Fibroblast of villous mesenchyme (primary cell): Measurements from ENCODE around the gene RNF135. TPM values are rescaled to one million over a fixed set of nuclear protein-coding genes. Genes with fewer than 3 reads are reported as not detected.
"Not testable (repeated sequence)": the region's sequence is repeated elsewhere in the genome, so short reads cannot be mapped to it uniquely, and the experiment has no call there.

ENCODE experiments used
- DNase-seq: peaks from one replicate; pipeline ENCODE4 v3.0.0-alpha.2; 2010; ENCODE audit warnings: low read depth
- H3K4me3 ChIP-seq: 2 replicates; pipeline ENCODE4 v1.5.1; 2011; ENCODE audit warnings: low read depth, mild to moderate bottlenecking, low read length
- total RNA-seq: library from RNA; depleted of rRNA; stranded (reverse); fragments of >200 nt; gene quantifications from 2 replicates; pipeline ENCODE4 v1.2.3, GENCODE V29; 2012
- TF ChIP-seq, protein P1 (sequence below): IDR thresholded peaks from 2 replicates; pipeline ENCODE4 v1.5.1; 2012; ENCODE audit warnings: low read depth, mild to moderate bottlenecking, low read length; ENCODE audit not compliant: insufficient read depth

Gene RNF135
- total RNA-seq, 1 donor = 8.6 TPM

DNA sequence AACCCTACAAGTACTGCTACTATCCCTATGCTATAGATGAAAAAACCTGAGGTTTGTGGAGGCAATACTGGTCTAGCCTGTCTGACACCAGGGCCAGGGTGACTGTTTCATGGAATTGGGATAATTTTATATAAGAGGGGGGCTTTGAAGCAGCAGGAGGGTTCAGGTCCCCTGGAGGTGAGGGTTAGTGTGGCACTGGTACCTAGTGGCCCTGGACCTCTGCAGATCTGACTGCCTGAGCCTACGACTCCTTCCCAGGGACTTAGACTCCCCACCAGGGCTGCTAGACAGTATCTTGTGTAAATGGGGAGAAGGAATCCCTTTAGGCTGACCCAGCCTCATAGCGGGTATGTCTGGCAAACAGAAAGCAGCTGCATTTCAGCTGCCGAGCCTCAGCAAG is 42.3 kb upstream of the RNF135 start:
- TF ChIP-seq, protein P1, sequence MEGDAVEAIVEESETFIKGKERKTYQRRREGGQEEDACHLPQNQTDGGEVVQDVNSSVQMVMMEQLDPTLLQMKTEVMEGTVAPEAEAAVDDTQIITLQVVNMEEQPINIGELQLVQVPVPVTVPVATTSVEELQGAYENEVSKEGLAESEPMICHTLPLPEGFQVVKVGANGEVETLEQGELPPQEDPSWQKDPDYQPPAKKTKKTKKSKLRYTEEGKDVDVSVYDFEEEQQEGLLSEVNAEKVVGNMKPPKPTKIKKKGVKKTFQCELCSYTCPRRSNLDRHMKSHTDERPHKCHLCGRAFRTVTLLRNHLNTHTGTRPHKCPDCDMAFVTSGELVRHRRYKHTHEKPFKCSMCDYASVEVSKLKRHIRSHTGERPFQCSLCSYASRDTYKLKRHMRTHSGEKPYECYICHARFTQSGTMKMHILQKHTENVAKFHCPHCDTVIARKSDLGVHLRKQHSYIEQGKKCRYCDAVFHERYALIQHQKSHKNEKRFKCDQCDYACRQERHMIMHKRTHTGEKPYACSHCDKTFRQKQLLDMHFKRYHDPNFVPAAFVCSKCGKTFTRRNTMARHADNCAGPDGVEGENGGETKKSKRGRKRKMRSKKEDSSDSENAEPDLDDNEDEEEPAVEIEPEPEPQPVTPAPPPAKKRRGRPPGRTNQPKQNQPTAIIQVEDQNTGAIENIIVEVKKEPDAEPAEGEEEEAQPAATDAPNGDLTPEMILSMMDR = no peak
- no peak for DNase-seq
- H3K4me3 ChIP-seq = no peak overlapping the region

DNA sequence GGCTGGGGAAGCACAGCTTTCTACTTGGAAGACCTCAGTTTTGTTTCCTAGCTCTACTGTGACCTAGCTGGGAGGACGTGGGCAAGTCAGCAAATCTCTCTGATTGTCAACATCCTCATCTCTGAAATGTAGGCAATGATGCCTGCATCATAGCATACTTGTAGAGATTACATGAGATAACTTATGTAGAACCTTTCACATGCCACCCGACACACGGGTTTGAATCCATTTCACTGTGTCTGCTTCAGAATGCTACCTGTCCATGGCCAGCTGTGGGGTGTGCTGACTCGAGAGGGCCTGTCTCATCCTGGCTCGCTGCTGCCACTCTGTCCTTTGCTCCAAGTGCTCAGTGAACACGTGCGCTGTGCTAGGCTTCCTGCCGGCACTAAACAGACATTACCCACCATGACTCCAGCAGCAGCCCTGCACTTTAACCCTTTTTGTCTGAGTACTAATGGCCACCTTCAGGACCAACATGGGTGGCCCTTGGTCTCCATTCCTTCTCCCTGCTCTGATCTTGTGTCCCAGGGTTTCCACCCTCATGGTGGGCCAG is 41.7 kb upstream of the RNF135 start:
- no peak overlapping the region for H3K4me3 ChIP-seq
- no peak for DNase-seq

DNA sequence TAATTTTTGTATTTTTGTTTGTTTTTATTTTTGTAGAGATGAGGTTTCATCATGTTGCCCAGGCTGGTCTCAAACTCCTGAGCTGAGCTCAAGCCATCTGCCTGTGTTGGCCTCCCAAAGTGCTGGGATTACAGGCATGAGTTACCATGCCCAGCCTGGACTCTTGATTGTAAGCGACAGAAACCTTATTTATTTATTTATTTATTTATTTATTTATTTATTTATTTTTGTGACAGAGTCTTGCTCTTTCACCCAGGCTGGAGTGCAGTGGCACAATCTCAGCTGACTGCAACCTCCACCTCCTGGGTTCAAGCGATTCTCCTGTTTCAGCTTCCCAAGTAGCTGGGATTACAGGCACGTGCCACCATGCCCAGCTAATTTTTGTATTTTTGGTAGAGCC is 41.0 kb upstream of the RNF135 start:
- DNase-seq, H3K4me3 ChIP-seq: not testable (repeated sequence)

More for the DNA sequence above, 41.7 kb upstream of the RNF135 start:
- TF ChIP-seq, protein P1 = no peak

DNA sequence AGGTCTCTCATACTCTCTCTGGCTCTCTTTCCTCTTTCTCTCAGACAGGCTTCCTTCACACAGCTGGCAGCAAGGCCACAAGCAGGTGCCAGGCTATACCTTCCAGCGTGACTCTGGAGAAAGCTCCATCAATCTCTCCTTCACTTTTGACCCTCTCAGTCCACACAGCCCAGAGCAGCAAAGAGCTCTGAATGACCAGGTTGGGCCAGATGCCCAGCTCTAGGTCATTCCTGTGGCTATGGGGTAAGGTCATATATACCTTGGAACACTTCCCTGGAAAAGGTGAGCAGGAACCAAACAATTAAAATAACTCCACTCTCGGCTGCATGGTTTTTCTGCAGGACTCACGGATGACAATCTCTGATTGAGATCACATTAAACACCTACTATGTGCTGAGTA is 40.3 kb upstream of the RNF135 start:
- no peak overlapping the region for H3K4me3 ChIP-seq
- TF ChIP-seq, protein P1 = no peak
- DNase-seq = no peak

DNA sequence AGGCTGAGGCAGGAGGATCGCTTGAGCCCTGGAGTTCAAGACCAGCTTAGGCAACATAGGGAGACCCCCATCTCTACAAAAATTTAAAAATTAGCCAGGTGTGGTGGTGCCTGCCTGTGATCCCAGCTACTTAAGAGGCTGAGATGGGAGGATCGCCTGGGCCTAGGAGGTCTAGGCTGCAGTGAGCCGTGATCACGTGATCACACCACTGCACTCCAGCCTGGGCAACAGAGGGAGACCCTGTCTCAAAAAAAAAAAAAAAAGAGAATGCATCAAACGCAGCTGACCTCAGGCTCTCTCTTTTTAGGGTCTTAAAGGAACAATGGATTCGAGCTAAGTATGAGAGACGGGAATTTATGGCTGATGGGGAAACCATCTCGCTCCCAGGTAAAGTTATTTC is 39.3 kb upstream of the RNF135 start:
- H3K4me3 ChIP-seq, DNase-seq: not testable (repeated sequence)

DNA sequence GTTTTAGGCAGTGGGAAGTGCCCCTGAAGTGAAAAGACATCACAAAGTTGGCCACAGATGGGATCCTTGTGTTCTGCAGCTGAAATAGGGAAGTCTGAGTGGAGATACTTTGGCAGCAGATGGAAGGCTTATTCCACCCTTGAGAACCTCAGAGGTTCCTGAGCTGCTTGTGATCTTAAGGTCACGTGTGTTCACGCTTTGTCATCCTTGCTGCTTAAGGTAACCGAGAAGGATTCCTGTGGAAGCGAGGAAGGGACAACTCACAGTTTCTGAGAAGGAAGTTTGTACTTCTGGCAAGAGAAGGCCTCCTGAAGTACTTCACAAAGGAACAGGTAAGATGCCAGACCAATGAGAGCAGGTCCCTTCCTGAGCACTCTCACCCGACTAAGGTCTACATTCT is 36.9 kb upstream of the RNF135 start:
- TF ChIP-seq, protein P1 = no peak
- DNase-seq = no peak
- no peak overlapping the region for H3K4me3 ChIP-seq

DNA sequence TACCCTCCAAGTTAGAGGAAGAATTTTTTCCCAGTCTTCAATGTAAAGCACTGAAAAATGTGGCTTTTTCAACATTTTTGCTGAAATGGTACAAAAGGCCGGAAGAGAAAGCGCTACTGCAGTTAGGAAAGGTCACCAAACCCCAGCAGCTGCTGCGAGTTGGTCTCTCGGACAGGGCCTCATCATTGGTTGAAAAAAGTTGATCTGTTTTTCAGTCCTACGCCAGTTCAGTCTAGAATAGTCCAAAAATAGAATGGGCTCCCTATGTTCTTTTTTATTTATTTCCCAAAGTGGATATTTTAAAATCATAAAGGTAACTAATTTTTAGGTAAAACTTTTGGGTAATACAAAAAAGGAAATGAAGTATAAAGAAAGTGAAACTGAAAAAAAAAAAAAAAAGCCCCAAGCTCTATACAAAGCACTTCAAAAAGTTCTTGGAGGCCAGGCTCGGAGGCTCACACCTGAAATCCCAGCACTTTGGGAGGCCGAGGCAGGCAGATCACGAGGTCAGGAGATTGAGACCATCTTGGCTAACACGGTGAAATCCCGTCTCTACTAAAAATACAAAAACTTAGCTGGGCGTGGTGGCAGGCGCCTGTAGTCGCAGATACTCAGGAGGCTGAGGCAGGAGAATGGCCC is 31.7 kb upstream of the RNF135 start:
- H3K4me3 ChIP-seq = no peak overlapping the region
- no peak for DNase-seq
- TF ChIP-seq, protein P1 = no peak
